Gastroesophageal sphincter (tissue), 3 donors: ENCODE results near the gene PIM3.

Source experiments
- POLR2A ChIP-seq, 2 donors: fragments of 450-650 bp; IDR thresholded peaks; one replicate each; pipeline ENCODE4 v1.6.1; 2017; ENCODE audit warnings: antibody characterized with exemption in 2 of 2, mild to moderate bottlenecking in 2 of 2, moderate library complexity in 1 of 2
- POLR2AphosphoS5 ChIP-seq: sonication (generic); formaldehyde crosslinking; IDR thresholded peaks from one replicate; pipeline ENCODE4 v1.6.1; 2017; ENCODE audit warnings: antibody characterized with exemption
- TF ChIP-seq, protein P1 (sequence below), 4 experiments: fragments of 200-600 bp in 2 of 4; fragments of 450-650 bp in 2 of 4; sonication (generic) in 1 of 4; IDR thresholded peaks; one replicate each; pipeline ENCODE4 v1.5.1; 2017 to 2019; ENCODE audit warnings: antibody characterized with exemption in 4 of 4, mild to moderate bottlenecking in 2 of 4, moderate library complexity in 2 of 4

DNA sequence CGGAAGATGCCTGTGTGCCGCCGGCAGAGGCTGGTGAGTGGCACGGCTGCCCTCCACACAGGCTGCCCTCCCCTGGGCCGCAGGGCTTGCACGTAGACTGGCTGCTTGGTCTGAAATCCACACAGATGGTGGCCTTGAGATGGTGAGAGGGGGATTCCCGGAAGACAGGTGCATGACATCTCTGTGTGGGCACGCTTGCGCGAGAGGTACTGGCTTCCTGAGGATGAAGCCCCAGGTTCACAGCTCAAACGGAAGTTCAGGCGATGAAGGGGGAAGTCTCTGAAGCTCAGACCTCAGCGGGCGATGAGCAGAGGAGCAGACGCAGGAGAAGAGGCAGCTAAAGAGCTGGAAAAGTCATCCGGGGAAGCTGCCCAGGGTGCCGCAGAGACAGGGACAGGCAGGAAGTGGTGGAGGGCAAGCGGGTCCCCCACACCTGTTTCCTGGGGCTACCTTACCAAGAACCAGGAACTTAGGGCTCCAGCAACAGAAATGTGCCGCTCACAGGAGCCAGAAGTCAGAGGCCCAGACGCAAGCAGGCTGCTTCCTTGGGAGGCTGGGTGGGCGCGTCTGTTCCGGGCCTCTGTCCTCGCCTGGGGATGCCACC, 34.9 kb upstream of the PIM3 start:
- TF ChIP-seq, protein P1, sequence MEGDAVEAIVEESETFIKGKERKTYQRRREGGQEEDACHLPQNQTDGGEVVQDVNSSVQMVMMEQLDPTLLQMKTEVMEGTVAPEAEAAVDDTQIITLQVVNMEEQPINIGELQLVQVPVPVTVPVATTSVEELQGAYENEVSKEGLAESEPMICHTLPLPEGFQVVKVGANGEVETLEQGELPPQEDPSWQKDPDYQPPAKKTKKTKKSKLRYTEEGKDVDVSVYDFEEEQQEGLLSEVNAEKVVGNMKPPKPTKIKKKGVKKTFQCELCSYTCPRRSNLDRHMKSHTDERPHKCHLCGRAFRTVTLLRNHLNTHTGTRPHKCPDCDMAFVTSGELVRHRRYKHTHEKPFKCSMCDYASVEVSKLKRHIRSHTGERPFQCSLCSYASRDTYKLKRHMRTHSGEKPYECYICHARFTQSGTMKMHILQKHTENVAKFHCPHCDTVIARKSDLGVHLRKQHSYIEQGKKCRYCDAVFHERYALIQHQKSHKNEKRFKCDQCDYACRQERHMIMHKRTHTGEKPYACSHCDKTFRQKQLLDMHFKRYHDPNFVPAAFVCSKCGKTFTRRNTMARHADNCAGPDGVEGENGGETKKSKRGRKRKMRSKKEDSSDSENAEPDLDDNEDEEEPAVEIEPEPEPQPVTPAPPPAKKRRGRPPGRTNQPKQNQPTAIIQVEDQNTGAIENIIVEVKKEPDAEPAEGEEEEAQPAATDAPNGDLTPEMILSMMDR (IDR thresholded peaks at IDR 0.05) = no peak
- TF ChIP-seq POLR2A (IDR thresholded peaks at IDR 0.05) = no peak
- no peak for TF ChIP-seq POLR2AphosphoS5
